ENCODE results near the gene DLST.

DNA sequence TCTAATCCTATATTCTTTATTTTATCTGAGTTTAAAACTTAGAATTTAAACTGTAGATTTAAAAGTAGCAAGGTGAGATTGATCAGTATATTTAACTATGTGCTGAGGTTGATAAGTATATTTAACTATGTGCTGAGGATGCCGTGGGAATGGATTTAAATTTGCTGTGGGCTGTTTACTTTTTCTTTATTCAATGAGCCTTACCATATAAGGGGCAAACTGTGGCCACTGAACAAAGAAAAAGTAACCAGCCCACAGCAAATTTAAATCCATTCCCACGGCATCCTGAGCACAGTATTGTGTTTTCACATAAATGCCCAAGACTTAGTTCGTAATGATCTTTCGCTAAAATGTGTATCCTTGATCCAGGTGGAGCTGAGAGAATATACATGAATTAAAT, 48.9 kb upstream of the DLST start:
- TF ChIP-seq, protein P1, sequence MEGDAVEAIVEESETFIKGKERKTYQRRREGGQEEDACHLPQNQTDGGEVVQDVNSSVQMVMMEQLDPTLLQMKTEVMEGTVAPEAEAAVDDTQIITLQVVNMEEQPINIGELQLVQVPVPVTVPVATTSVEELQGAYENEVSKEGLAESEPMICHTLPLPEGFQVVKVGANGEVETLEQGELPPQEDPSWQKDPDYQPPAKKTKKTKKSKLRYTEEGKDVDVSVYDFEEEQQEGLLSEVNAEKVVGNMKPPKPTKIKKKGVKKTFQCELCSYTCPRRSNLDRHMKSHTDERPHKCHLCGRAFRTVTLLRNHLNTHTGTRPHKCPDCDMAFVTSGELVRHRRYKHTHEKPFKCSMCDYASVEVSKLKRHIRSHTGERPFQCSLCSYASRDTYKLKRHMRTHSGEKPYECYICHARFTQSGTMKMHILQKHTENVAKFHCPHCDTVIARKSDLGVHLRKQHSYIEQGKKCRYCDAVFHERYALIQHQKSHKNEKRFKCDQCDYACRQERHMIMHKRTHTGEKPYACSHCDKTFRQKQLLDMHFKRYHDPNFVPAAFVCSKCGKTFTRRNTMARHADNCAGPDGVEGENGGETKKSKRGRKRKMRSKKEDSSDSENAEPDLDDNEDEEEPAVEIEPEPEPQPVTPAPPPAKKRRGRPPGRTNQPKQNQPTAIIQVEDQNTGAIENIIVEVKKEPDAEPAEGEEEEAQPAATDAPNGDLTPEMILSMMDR (conservative IDR thresholded peaks at IDR 0.05; ENCODE audit: low read length): no peak
- TF ChIP-seq EZH2phosphoT487 (IDR thresholded peaks at IDR 0.05; ENCODE audit: borderline replicate concordance, low read depth, low read length): no peak

All from OCI-LY7 (cell line).